ENCODE measurements around the gene RSPO3.
A peak's percentile ranks its signal among the peaks of the same experiment; 100 is the strongest.
"Not testable (repeated sequence)": the region's sequence is repeated elsewhere in the genome, so short reads cannot be mapped to it uniquely, and the experiment has no call there.

Gene RSPO3

DNA sequence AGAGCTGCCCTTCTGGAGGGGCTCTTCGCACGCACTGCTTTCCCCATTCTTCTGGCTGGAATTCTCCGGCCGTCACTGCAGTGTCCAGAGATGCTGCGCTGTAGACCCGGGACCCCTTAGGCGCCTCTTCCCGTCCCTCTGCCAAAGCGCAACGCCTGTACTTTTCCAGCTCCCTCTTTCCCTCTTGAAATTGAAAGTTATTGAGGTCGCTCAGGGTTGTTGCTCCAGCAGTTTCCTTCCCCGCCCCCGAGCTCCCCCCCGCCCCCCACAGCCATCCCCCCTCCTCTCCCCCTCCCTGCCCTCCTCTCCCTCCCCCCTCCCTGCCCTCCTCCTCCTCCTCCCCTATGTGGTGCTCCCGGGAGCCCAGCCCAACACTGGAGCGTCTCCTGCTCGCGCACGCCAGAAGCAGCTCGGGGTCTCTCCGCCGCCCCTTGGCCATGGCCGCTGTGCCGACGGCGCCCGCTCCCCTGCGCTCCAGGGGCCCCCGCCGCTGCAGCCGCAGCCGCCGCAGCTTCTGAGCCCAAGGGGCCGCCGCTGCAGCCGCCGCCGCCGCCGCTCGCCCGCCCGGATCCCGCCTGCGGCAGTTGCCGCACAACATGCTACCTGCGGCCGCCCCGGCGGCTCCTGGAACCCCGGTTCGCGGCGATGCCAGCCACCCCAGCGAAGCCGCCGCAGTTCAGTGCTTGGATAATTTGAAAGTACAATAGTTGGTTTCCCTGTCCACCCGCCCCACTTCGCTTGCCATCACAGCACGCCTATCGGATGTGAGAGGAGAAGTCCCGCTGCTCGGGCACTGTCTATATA, at the start of gene RSPO3:
TSS of gene RSPO3 (plus strand) at position 374 of the 804 bp plus-strand sequence. CDS start 522 bp downstream, outside the sequence.
- DNase-seq = no peak

- DNase-seq = peak; percentile 10
These were observed 48.7 kb upstream of the RSPO3 start for GRCh38 chr6:127069659-127070279.

DNA sequence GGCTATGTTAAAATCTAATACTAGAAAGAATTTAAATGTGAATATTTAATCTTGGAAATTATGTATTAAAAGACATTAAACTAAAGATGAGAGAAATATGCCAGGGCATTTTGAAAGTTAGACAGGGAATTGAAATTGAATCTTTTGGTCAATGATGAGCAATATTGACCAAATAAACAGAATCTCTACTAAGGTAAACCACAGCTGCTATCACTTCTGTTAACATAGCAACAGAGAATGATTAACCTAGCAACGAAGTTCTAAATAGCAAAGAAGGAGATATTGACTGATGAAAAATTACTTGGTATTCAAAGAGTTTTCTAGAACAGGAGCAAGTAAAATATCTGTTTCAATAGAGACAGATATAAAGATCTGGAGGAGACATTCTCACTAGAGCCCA, 45.2 kb upstream of the RSPO3 start:
- DNase-seq = no peak

GRCh38 chr6:127076466-127076865, 42.0 kb upstream of the RSPO3 start:
- no peak for DNase-seq

- DNase-seq = no peak
These were observed 40.6 kb upstream of the RSPO3 start for GRCh38 chr6:127077886-127078285.

DNA sequence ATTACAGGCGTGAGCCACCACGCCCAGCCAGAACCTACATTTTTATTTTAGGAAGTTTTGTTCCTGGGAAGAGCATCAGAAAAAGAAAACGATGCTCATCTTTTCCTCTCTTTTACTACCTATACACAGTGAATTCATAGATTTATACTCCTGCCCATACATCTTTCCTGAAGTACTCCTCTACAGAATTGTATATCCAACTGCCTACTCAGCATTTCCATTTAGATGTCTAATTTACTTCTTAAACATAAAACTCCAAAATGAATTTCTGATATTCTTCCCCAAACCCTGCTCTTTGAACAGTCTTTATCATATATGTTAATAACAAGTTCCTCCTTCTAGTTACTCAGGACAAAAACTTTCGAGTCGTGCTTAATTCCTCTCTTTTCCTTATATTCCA, 39.8 kb upstream of the RSPO3 start:
- no peak for DNase-seq

DNA sequence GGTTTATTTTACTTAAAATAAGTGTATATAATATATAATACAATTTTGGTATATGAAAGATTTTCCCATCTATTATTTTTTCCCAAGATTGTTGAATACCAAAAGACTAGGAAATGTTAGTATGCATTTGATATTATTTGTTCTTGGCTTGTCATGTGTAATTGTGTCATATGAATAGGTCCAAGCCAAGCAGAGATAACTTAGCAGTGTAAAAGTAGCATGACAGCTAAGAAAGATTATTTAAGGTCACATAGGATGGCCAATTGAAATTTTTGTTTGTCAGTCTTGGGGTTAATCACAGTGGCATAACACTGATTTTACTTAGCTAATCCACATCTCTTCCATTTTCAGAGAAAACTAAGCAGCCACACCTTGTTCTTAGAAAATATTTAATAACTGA, 38.8 kb upstream of the RSPO3 start:
- no peak for DNase-seq

GRCh38 chr6:127080081-127080480, 38.4 kb upstream of the RSPO3 start:
- DNase-seq = no peak

GRCh38 chr6:127083231-127083962, 35.1 kb upstream of the RSPO3 start:
- no peak for DNase-seq

DNA sequence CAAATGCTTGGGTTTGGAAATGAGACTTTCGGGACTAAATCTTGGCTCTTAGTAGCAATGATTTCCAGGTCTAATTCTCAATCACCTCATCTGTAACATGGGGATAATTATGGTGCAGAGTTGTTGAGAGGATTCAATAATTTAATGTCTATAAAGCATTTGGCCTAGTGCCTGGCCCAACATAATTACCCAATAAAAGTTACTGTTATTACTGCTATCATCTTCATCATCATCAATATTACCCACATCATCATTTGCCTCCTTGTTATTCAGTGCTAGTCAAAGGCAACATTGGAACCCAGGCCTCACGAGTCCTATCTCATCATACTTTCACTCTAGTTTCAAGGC, 34.5 kb upstream of the RSPO3 start:
- no peak for DNase-seq

DNA sequence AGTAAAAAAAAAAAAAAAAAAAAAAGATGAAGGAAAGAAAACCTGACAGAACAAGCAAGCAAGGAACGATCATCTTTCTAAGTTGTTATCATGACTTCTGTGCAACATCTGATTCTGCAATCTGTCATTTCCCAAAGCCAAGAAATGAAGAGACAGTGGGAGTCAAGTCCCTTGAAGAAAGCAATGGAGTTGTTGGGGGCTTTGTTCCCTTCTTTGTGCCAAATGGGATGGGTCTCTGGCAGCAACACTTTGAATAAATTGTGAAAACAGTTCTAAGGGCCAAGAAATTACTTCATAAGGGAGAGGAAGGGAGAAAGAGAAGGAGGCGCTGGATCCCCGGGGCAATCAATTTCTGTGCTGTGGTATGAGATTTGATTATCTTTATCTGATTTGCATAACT, 33.3 kb upstream of the RSPO3 start:
- DNase-seq = no peak

DNA sequence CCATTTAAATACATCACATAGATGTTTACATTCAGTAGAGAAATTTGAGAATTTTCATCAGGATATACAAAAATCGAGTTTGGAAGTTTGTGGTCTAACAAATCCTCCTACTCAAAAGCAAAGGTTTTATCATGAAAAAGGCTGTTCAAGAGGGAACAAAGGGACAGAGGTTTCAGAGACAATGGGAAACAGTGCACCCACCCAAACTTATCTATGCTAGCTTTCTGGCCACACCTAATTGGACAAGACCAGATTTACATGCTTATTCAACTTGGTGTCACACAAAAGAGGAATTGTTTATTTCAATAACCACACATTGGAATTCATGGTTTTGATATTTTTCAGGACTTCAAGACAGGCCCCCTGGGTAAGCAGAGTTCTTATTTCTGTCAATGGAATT, 28.4 kb upstream of the RSPO3 start:
- no peak for DNase-seq

GRCh38 chr6:127092466-127092865, 26.0 kb upstream of the RSPO3 start:
- no peak for DNase-seq

DNA sequence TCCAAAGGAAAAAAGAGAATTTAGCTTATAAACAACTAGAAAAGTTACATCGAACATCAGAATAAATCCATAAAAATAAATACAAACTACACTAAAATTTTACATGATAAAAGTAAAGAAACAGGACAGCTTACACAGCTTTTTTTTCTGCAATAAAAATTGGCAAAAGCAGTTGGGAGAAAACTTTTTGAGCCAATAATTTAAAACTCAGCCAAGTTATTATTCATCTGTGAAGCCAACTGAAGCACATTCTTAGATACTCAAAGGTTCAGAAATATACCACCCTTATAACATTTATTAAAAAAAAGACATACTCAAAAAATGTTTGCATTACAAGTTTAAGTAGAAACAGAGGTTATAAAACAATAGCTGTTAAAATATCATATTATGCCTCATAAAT, 23.7 kb upstream of the RSPO3 start:
- no peak for DNase-seq

DNA sequence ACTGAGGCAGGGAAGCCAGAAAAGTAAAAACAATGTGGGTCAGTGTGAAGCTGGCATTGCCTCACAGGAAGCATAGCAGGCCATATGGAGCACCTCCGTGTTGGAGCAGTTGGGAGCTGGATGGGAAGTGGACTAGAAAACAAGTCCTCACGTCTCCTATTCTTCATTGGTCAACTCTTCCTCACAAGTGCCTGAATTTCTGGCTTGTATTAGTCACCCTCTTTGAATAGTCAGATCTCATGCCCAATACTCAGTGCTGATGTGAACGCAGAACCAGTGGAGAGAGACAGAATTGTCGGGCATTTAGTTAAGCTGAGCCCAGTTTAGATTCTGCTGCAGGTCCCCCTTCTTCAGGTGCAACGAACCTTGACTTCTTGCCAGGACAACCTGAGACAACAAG, 22.3 kb upstream of the RSPO3 start:
- no peak for DNase-seq

DNA sequence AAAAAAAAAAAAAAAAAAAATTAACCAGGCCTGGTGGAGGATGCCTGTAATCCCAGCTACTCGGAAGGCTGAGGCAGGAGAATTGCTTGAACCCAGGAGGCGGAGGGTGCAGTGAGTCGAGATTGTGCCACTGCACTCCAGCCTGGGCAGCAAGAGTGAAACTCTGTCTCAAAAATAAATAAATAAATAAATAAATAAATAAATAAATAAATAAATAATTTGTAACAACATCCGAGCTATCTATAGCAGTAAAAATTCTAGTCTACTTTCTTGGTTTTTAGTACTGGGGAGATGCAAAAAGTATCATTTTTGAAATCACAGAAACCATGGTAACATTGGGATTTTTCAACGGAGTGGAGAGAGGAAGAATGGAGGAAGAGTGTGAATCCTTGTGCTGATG, 21.0 kb upstream of the RSPO3 start:
- DNase-seq = not testable (repeated sequence)

GRCh38 chr6:127100510-127101140, 17.8 kb upstream of the RSPO3 start:
- no peak for DNase-seq

DNA sequence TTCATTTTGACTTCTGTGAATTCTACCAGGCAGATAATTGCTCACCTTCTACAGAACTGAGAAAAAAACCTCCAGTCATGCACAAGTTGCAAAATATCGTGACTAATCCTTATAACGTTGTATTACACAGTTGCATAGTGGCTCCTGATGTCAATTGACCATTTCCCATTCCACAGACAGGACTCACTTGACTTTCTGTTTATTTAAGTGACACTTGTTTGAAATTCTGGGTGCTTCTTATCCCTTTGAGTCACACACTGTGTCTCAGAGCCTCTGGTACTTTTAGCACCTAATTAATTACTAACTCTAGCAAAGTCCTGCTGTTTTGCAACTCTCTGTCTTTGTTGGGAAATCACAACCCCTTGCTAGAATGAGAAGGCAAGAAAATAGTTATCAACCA, 16.2 kb upstream of the RSPO3 start:
- DNase-seq = no peak

DNA sequence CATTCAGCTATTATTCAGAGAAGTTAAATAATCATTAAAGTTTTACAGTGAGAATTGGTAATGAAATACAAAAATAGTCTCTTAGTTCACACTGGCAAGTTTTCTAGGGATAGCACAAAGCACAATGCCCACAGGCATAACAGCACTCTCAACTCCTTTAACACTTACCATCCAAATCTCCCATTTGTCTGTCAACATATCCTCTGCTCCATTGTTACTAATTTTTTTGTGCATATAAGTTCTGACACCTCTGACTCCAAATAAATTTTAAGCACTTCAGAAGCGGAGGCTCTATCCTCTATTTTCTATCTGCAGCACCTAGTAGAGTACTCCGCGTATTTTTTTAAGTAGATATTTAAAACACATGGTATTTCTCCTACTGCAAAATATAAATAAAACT, 15.6 kb upstream of the RSPO3 start:
- no peak for DNase-seq

GRCh38 chr6:127103482-127103881, 15.0 kb upstream of the RSPO3 start:
- no peak for DNase-seq

GRCh38 chr6:127107916-127108315, 10.6 kb upstream of the RSPO3 start:
- DNase-seq = no peak

DNA sequence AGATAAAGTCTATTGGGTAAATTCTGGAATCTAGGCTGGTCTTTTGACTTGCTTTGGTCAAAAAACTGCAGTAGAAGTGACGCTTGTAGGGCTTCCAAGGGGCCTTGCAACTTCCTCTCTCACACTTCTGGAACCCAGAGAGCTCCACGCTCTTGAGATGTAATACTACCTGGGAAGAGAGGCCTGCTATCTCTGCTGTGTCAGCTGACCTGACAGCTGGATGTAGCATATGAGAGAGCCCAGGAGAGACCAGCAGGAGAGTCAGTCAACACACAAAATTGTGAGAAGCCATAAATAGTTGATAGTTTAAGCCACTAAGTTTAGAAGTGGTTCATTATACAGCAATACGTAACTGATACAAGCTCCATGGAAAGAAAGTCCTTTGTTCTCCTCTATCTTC, 7.8 kb upstream of the RSPO3 start:
- DNase-seq = no peak

DNA sequence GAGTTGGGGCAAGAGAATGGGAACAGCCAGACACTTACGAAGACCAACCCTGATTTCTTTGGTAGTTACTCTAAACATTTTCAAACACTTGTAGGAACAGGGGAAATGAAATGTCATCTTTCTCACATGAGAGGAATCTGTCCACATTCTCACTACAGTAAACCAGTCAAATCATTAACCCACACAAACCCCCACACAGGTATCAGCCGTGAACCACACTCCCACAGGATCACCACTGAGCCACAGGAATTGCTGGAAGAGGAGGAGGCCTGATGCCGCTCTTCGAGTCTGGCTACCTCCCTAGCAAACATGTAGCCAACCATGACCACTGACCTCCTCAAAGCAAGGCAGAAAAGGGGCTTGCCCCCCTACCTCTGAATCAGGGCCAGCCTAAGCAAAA, 6.9 kb upstream of the RSPO3 start:
- DNase-seq = no peak
